HepG2 (cell line): Measurements from ENCODE around the gene LIMD2. TPM values are rescaled to one million over a fixed set of nuclear protein-coding genes. Genes with fewer than 3 reads are reported as not detected.

Experiments
- FOSL1 ChIP-seq: sonication (generic); formaldehyde crosslinking; IDR thresholded peaks from 2 replicates; pipeline ENCODE4 v1.9.0; 2021; ENCODE audit warnings: missing genetic modification reagents, borderline replicate concordance
- FOXO1 ChIP-seq: sonication (generic); formaldehyde crosslinking; IDR thresholded peaks from 2 replicates; pipeline ENCODE4 v1.4.0; 2020; ENCODE audit warnings: missing genetic modification reagents
- HNRNPH1 ChIP-seq: fragments of 200-400 bp; formaldehyde crosslinking; optimal IDR thresholded peaks from 2 replicates; pipeline ENCODE3; 2017; ENCODE audit warnings: mild to moderate bottlenecking, low read depth, low read length
- IRF1 ChIP-seq: sonication (generic); formaldehyde crosslinking; IDR thresholded peaks from 2 replicates; pipeline ENCODE4 v1.4.0; 2020; ENCODE audit warnings: low read depth, mild to moderate bottlenecking, missing genetic modification reagents
- ISX ChIP-seq: sonication (generic); formaldehyde crosslinking; conservative IDR thresholded peaks from 2 replicates; pipeline ENCODE4 v1.5.0; 2020; ENCODE audit warnings: missing genetic modification reagents
- MTF1 ChIP-seq: sonication (generic); formaldehyde crosslinking; IDR thresholded peaks from 2 replicates; pipeline ENCODE4 v1.5.0; 2020; ENCODE audit warnings: missing genetic modification reagents
- NR2F6 ChIP-seq, 2 experiments: IDR thresholded peaks; 2 replicates each; pipeline ENCODE4 v1.6.1; 2016; ENCODE audit warnings: antibody characterized with exemption in 1 of 2, mild to moderate bottlenecking in 1 of 2
- POLR2A ChIP-seq, 2 experiments: IDR thresholded peaks; 2 replicates each; pipeline ENCODE4 v1.6.1; 2011; ENCODE audit warnings: low read depth in 2 of 2, low read length in 2 of 2, mild to moderate bottlenecking in 1 of 2, moderate library complexity in 1 of 2; ENCODE audit not compliant: insufficient read depth in 1 of 2
- SALL2 ChIP-seq: sonication (generic); formaldehyde crosslinking; IDR thresholded peaks from 2 replicates; pipeline ENCODE4 v1.8.1; 2023; ENCODE audit warnings: mild to moderate bottlenecking, missing genetic modification reagents, inconsistent platforms
- SNRNP70 ChIP-seq: fragments of 200-400 bp; formaldehyde crosslinking; IDR thresholded peaks from 2 replicates; pipeline ENCODE4 v1.6.1; 2017; ENCODE audit warnings: mild to moderate bottlenecking, low read depth, low read length, moderate library complexity
- TCF12 ChIP-seq, 2 experiments: fragments of 450-650 bp in 1 of 2; sonication (generic) in 1 of 2; formaldehyde crosslinking in 1 of 2; IDR thresholded peaks; 2 replicates each; pipeline versions ENCODE4 v1.6.1 to v1.8.0; 2017 to 2022; ENCODE audit warnings: antibody characterized with exemption in 1 of 2, mild to moderate bottlenecking in 1 of 2, missing genetic modification reagents in 1 of 2, moderate library complexity in 1 of 2
- TOE1 ChIP-seq: sonication (generic); formaldehyde crosslinking; IDR thresholded peaks from 2 replicates; pipeline ENCODE4 v1.4.0; 2020; ENCODE audit warnings: mild to moderate bottlenecking, missing genetic modification reagents
- TRAFD1 ChIP-seq: sonication (generic); formaldehyde crosslinking; IDR thresholded peaks from 2 replicates; pipeline ENCODE4 v1.5.1; 2020; ENCODE audit warnings: missing genetic modification reagents, mild to moderate bottlenecking, borderline replicate concordance
- XBP1 ChIP-seq: sonication (generic); formaldehyde crosslinking; IDR thresholded peaks from 2 replicates; pipeline ENCODE4 v1.5.0; 2020; ENCODE audit warnings: missing genetic modification reagents
- ZNF124 ChIP-seq: sonication (generic); formaldehyde crosslinking; IDR thresholded peaks from 2 replicates; pipeline ENCODE4 v1.4.0; 2020; ENCODE audit warnings: missing genetic modification reagents
- ZNF33A ChIP-seq: sonication (generic); formaldehyde crosslinking; IDR thresholded peaks from 2 replicates; pipeline ENCODE4 v1.5.1; 2020; ENCODE audit warnings: missing genetic modification reagents, mild to moderate bottlenecking, moderate library complexity, borderline replicate concordance
- ZNF382 ChIP-seq: sonication (generic); formaldehyde crosslinking; IDR thresholded peaks from 2 replicates; pipeline ENCODE4 v1.5.0; 2020; ENCODE audit warnings: missing genetic modification reagents, mild to moderate bottlenecking, borderline replicate concordance
- ZNF552 ChIP-seq: sonication (generic); formaldehyde crosslinking; IDR thresholded peaks from 2 replicates; pipeline ENCODE4 v1.9.0; 2022; ENCODE audit warnings: missing genetic modification reagents, mild to moderate bottlenecking, borderline replicate concordance
- ZNF674 ChIP-seq: sonication (generic); formaldehyde crosslinking; IDR thresholded peaks from 2 replicates; pipeline ENCODE4 v1.5.0; 2020; ENCODE audit warnings: low read depth, mild to moderate bottlenecking, missing genetic modification reagents
- ZNF766 ChIP-seq: sonication (generic); formaldehyde crosslinking; IDR thresholded peaks from 2 replicates; pipeline ENCODE4 v1.5.0; 2020; ENCODE audit warnings: missing genetic modification reagents, borderline replicate concordance
- ZNF775 ChIP-seq: sonication (generic); formaldehyde crosslinking; IDR thresholded peaks from 2 replicates; pipeline ENCODE4 v1.4.0; 2020; ENCODE audit warnings: missing genetic modification reagents, mild to moderate bottlenecking, moderate library complexity, borderline replicate concordance
- ZNF776 ChIP-seq: sonication (generic); formaldehyde crosslinking; IDR thresholded peaks from 2 replicates; pipeline ENCODE4 v1.4.0; 2020; ENCODE audit warnings: mild to moderate bottlenecking, missing genetic modification reagents
- ZNF777 ChIP-seq: sonication (generic); formaldehyde crosslinking; IDR thresholded peaks from 2 replicates; pipeline ENCODE4 v1.4.0; 2020; ENCODE audit warnings: missing genetic modification reagents
- ZNF839 ChIP-seq: sonication (generic); formaldehyde crosslinking; IDR thresholded peaks from 2 replicates; pipeline ENCODE4 v1.4.0; 2020; ENCODE audit warnings: missing genetic modification reagents, mild to moderate bottlenecking, borderline replicate concordance
- ZNF841 ChIP-seq: sonication (generic); formaldehyde crosslinking; IDR thresholded peaks from 2 replicates; pipeline ENCODE4 v1.8.1; 2023; ENCODE audit warnings: missing genetic modification reagents, borderline replicate concordance
- polyA plus RNA-seq, 8 experiments: library from polyadenylated mRNA; depleted of rRNA in 3 of 8; stranded (reverse) in 7 of 8; unstranded in 1 of 8; fragments of >200 nt; fragmentation: Illumina TruSeq in 4 of 8; extraction: Trizol in 4 of 8; gene quantifications; 2 replicates each; pipeline versions ENCODE4 v1.2.1 to v1.2.3, GENCODE V29; 2011 to 2016; ENCODE audit warnings: low read depth in 4 of 8, missing spikeins in 1 of 8, mixed read lengths in 1 of 8; ENCODE audit not compliant: insufficient read depth in 1 of 8
- total RNA-seq, 5 experiments: library from RNA; depleted of rRNA; stranded (reverse); fragments of >200 nt; fragmentation: Illumina TruSeq; extraction: Trizol; gene quantifications; 2 replicates each; pipeline ENCODE4 v1.2.3, GENCODE V29; 2016; ENCODE audit warnings: low read depth in 1 of 5
- TF ChIP-seq, protein P1 (sequence below): sonication (generic); formaldehyde crosslinking; IDR thresholded peaks from 2 replicates; pipeline ENCODE4 v1.9.0; 2022; ENCODE audit warnings: missing genetic modification reagents, mild to moderate bottlenecking, borderline replicate concordance

Gene LIMD2
- total and polyA plus RNA-seq, 2 of the 13 experiments (the other 11 are each of a cell fraction or from before 2014, with no cell fraction given) = 9.0 to 20.8 TPM

DNA sequence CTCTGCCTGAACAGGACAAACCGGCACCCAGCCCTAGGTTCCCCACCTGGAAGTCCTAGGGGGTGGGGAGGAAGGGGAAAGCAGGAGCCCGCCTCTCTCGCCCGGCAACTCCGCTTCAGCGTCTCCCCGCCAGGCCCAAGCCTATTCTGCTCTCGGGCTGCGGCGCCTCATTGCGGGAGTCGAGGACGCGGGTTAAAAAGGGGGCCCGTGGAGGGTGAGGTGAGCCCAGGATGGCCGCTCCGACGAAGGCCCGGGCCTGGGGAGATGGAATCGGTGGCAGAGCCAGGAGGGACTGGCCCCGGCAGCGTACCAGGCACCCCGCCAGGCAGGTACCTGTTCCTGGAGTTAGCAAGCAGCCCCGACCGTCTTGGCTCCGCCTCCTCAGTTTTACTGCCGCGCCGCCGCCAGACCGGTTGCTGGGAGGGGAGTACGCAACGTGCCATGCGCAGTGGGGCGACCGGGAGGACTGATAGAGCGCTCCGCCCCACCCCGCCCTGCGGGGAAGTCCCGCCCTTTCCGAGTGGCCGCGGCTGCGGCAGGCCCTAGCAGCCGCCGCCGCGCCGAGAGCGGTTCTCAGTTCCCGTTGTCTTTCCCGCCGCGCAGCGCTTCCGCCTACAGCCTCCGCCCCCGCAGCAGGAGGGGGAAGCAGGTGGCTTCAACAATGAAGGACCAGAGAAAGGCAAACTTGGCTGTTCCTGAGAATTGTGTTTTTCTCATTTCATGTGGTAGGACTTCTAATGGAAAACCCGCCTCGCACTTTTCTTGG is 41.7 kb upstream of the LIMD2 start, which contains the start of gene STRADA (continued):
- TF ChIP-seq IRF1 (CRISPR knock-in tag) = no peak
- peak; percentile 80; the same call in 1 of the 2 replicates for TF ChIP-seq SALL2 (CRISPR knock-in tag)
- no peak for TF ChIP-seq FOXO1 (CRISPR knock-in tag)
- TF ChIP-seq MTF1 (CRISPR knock-in tag) = no peak; the same call in 1 of the 2 replicates
- TF ChIP-seq ZNF382 (CRISPR knock-in tag) = no peak
- TF ChIP-seq TRAFD1 = peak; percentile 98
- no peak for TF ChIP-seq HNRNPH1
- TF ChIP-seq ISX (CRISPR knock-in tag) = peak; percentile 62; the same call in 1 of the 2 replicates
- peak; percentile 97 for TF ChIP-seq ZNF776 (CRISPR knock-in tag)
- no peak for TF ChIP-seq FOSL1 (CRISPR knock-in tag)
- TF ChIP-seq ZNF674 (CRISPR knock-in tag) = 0 out of 2 replicates have a peak, but pooled peaks have one; percentile 8
- no peak; the same call in 1 of the 2 replicates for TF ChIP-seq ZNF841 (CRISPR knock-in tag)
- TF ChIP-seq POLR2A (IDR thresholded peaks at IDR 0.05; ENCODE audit: insufficient read depth in 1 of 2, low read depth in 2 of 2, low read length in 2 of 2) = peak; percentile 78 to 90
- peak; percentile 86; the same call in 1 of the 2 replicates for TF ChIP-seq ZNF839 (CRISPR knock-in tag)
- TF ChIP-seq ZNF124 (CRISPR knock-in tag) = 0 out of 2 replicates have a peak, but pooled peaks have one; percentile 5
- no peak for TF ChIP-seq SNRNP70
- TF ChIP-seq NR2F6 (IDR thresholded peaks at IDR 0.05) = no peak
- peak; percentile 57 for TF ChIP-seq NR2F6 (CRISPR knock-in tag; IDR thresholded peaks at IDR 0.05)
- TF ChIP-seq ZNF552 = peak; percentile 38; the same call in 1 of the 2 replicates
- no peak; the same call in 1 of the 2 replicates for TF ChIP-seq TOE1
- no peak; the same call in 1 of the 2 replicates for TF ChIP-seq ZNF777 (CRISPR knock-in tag)
- TF ChIP-seq TCF12 (IDR thresholded peaks at IDR 0.05) = no peak
- TF ChIP-seq TCF12 (CRISPR knock-in tag; IDR thresholded peaks at IDR 0.05) = peak; percentile 89
- TF ChIP-seq, protein P1, sequence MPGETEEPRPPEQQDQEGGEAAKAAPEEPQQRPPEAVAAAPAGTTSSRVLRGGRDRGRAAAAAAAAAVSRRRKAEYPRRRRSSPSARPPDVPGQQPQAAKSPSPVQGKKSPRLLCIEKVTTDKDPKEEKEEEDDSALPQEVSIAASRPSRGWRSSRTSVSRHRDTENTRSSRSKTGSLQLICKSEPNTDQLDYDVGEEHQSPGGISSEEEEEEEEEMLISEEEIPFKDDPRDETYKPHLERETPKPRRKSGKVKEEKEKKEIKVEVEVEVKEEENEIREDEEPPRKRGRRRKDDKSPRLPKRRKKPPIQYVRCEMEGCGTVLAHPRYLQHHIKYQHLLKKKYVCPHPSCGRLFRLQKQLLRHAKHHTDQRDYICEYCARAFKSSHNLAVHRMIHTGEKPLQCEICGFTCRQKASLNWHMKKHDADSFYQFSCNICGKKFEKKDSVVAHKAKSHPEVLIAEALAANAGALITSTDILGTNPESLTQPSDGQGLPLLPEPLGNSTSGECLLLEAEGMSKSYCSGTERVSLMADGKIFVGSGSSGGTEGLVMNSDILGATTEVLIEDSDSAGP (CRISPR knock-in tag) = peak; percentile 97
- 0 out of 2 replicates have a peak, but pooled peaks have one; percentile 67 for TF ChIP-seq ZNF33A (CRISPR knock-in tag)
- TF ChIP-seq XBP1 (CRISPR knock-in tag) = no peak
- peak; percentile 5; the same call in 1 of the 2 replicates for TF ChIP-seq ZNF775 (CRISPR knock-in tag)
- TF ChIP-seq ZNF766 (CRISPR knock-in tag) = peak; percentile 84; the same call in 1 of the 2 replicates
